GM18867 (cell line): Measurements from ENCODE around the gene ALG8.

ENCODE experiments used
- ATAC-seq: cut with Tn5 transposase; IDR thresholded peaks from one replicate; pipeline ENCODE4 v1.9.1; 2021; ENCODE audit warnings: mild to moderate bottlenecking, moderate library complexity; ENCODE audit not compliant: unreplicated experiment

ALG8 gene

DNA sequence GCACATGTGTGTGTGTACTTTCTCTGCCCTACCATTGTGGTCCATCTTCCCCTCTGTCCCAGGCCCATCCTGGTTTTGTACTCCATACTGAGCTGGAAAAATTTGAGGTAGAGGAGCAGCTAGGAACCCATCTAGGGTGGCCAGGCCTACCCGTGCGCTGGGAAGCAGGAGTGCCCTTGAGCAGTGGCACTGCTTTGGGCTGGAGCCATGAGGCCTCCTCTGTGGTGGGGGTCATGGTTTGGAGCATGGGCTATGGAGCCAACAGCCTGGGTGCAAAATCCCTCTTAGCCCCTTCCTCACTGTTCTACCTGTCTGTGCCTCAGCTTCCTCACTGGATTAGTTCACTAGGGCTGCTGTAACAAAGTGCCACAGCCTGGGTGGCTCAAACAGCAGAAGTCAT lies 21.9 kb upstream of the ALG8 start:
- ATAC-seq: no peak

DNA sequence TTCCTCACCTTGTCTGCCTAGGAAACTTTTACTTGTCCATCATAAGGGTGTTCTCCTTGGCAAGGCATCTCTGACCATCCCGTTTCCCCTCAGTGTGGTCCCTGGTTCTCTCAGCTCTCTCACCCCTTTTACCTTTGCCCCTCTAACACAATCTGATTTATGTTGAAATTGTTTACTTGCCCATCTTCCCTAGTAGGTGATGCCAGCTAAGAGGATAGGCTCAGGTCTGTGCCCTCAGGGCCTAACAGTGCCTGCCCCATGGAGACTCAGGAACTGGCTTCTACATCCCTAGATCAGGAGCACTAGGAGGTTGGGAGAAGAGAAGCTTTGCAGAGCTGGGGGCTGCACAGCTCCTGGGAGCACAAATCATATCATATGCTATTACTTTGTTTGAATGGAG lies 21.1 kb upstream of the ALG8 start:
- ATAC-seq: no peak

DNA sequence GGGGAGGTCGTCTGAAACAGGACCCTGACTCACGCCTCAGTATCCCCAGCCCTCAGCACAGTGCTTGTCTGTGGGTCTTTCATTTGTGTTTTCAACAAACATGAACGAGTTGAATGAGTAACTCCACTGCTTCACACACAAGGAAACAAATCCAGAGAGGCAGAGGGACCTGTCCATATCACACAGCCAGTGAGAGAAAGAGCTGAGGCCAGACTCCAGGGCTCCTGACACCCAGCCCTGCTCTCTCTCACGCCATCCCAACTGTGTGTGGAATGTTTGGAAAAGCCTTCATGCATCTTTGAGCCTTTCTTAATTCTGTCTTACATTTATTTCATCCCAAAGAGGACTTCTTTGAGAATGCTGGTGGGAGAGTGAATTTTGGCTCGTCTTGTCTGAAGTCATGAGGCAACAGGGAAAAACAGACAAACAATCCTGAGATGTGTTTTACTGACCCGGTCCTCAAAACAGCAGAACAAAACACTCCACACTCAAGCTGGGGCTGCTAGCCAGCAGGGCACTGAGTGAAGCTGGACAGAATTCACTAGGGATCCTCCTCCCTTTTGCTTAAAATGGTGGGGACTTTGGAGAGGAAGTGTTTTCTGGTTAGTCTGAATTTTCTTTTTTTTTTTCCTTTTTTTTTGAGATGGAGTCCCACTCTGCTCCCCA lies 19.7 kb upstream of the ALG8 start:
- ATAC-seq: no peak

DNA sequence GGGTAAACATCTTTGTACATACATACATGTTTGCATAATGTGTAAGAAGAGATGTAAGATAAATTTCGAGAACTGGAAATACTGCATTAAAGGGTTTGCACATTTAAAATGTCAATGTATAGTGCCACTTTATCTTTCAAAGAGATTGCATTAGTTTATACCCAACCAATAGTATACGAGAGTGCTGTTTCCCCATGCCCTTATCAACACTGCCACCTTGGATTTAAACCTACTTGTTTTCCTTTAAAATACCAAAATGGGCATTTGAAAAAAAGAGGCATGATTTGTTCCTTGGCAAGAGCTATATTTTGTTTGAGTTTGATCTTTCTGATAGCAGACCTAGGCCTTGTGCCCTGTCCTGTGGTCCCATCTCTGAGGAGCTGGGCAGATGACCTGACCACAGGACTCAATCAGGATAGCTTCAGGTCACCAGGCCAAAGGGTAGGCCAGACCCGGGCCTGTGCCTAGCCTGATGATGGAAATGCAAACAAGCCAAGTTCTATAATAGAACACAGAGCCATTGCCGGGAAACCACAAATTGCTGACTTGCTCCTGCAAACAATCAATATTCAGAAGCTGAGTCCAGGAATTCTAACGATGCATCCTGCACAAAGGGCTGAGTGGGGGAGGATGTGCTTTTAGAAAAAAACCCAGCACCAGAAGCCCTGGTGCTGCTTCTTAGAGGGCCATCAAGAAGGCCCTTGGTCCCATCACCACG lies 16.9 kb upstream of the ALG8 start:
- no peak for ATAC-seq

DNA sequence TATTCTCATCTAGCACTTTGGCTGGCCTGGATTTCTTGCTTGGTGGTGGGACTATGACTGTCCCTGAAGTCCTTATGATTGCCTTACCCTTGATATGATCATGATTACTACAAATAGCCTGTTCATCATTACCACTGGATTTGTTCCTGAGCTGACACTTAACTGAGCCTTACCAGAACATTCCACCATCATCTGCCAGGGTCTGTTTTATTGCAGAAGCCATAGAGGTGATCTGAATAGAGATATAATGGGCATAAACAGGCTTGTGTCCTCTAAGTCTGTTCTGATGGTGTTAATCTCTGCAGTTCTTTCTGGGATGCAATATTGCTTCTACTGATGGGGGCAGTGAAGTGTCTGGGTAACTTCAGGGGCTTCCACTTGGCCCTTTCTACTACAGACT lies 12.4 kb upstream of the ALG8 start:
- ATAC-seq: no peak

DNA sequence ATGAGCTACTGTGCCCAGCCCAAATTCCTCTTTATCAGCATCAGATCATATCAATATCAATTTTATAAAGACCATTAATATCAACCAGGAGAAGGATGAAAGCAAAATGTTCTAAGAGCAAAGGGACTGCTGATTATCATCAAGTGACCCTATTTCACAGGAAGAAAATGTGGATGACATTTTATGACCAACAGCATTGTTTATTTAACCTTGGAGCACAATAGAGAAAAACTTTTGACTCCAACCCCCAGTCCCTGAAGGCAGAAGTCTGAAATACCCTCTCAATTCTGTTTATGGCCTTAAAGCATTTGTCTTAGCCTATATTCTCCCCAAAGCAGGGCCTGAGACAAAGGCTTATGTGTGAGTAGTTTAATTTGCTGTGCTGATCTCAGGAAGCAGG lies 11.3 kb upstream of the ALG8 start:
- ATAC-seq: no peak

DNA sequence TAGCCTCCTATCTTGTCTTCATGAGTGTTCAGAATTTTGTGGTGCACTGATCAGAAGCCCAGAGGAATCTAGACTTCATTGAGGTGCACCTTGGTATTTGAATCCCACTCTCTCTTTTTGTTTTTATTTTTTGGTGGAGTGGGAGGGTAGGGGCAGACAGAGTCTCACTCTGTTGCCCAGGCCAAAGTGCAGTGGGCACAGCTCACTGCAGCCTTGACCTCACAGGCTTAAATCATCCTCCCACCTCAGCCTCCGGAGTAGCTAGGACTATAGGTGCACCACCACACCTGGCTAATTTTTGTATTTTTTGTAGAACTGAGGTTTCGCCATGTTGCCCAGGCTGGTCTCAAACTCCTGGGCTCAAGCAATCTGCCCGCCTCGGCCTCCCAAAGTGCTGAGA lies 10.9 kb upstream of the ALG8 start:
- no peak for ATAC-seq

DNA sequence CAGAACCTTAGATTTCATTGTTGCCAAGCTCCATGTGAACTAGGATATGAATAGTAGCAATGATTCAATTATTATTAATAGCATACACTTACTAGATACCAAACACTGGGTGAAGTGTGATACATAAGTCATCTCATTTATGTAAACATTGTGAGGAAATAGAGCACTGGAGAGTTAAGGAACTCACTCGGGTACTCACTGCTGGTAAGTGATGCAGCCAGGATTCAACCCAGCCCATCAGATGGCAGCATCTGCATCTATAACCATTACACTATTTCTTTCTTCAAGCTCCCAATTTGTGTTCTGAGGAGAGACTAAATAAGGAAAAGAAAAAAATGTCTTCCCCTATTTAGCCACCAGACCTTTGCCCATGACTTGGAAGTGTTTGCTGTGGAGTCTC lies 10.2 kb upstream of the ALG8 start:
- ATAC-seq: no peak

DNA sequence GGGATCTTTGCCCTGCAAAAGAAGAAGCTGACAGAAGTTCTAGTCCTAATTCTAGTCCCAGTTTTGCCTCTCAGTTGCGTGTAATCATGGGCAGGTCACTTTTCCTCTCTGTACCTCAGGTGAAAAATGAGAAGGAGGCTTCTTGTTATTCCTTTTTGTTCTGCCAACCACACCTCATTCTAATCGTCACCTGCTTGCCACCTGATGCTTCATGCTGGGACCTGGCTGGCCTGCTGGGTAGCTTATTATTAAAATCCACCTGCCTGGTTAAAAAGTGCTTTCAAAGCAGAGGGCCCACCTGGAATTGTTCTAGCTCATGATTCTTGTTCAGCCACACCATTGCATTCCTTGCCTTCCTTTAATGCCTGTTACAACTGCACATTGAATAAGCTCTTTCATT lies 8.4 kb upstream of the ALG8 start:
- ATAC-seq: no peak

DNA sequence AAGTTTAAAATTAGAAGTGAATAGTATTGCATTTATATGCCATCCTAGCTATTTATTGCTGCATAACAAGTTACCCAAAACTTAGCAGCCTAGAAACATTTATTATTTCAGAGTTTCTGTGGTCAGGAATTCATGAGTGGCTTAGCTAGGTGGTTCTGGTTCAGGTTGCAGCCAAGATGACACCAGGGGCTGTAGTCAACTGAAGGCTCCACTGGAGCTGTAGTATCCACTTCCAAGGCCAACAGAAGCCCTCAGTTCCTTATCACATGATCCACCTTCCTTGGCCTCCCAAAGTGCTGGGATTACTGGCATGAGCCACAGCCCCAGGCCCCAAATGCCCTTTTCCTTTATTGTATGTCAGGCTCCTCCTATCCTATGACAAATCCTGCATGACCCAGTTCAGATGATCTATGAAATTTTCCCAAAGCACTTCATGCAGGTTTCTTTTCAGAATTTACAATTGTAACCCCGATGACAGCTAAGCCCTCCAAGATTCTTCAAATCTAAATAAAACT lies 6.1 kb upstream of the ALG8 start:
- ATAC-seq: no peak

DNA sequence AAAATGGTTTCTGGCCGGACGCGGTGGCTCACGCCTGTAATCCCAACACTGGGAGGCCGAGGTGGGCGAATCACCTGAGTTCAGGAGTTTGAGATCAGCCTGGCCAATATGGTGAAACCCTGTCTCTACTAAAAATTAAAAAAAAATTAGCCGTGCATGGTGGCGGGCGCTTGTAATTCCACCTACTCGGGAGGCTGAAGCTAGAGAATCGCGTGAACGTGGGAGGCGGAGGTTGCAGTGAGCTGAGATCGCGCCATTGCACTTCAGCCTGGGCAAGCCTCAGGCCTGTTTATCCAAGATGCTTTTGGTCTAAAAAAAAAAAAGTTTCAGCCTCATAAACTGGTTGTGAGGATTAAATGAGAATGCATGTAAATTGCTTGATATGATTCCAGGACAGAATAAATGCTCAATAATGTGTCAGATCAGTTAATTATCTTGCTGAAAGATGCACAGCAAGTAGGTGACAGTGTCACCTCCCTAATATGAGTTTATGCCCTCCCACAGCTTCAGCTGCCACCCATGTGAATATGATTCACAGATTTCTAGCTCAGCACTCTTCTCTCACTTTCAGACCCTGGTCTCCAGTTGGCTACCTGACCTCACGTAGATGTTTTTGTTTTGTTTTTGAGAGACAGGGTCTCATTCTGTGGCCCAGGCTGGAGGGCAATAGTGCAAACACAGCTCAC lies 1.1 kb upstream of the ALG8 start:
- no peak for ATAC-seq

DNA sequence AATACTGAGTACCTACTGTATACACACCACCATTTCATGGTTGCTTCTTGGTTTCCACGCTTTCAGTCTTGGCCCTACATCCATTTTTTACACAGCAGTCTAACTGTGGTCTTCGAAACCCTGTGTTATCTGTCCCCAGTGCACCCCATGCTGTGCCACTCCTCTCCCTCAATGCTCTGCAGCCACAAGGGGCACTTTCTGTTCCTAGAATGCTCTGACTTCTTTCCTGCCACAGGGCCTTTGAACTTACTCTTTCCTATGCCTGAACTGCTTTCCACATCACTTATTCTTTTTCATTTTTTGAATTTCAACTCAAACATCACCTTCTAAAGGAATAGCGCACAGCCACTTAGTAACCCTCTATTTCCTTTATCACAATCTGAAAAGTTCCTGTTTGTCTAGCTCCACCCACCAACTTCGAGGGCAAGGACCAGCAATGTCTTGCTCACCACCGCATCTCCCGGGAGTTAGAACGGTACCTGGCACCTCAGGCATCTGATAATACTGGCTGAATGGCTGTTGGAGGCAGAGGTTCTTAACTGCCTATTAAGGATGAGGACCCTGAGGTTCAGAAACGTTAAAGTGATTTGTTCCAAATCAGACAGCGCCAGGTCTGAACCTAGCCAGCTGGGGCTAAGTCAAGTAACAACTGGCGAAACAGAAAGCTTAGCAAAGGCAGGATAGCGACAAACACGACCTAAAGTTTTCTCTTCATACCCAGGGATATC lies 568 bp downstream of the ALG8 start:
- peak; percentile 29 for ATAC-seq

DNA sequence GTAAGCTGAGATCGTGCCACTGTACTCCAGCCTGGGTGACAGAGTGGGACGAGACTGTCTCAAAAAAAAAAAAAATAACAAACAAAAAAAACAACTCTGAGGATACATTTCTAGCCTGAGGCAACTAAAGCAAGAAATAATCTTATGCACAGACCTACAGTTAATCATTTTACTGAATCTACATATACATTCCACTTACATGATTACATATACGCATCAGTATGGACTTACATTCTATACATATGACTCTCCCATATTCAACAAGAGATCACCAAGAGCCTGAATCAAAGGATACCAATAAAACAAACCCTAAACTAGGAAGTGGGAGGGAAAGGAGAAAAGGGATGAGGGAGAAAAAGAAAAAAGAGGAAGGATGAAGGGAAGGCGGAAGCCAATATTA lies 1.1 kb downstream of the ALG8 start:
- no peak for ATAC-seq

DNA sequence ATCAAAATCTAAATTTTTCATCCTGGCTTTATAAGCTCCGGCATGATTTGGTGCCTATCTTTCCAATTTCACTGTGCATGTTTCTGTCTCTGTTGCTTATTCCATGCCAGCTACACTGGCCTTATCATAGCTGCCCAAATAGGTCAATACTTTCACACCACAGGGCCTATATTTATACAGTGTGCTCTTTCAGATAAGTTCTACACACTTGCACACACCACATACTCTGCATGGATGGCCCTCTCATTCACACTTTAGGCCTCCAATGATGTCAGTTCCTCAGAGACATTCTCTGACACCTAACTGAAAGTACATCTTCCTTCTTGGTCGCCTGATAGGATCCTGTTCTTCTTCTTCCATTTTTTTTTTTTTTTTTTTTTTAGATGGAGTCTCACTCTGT lies 7.0 kb downstream of the ALG8 start:
- ATAC-seq: peak; percentile 66

DNA sequence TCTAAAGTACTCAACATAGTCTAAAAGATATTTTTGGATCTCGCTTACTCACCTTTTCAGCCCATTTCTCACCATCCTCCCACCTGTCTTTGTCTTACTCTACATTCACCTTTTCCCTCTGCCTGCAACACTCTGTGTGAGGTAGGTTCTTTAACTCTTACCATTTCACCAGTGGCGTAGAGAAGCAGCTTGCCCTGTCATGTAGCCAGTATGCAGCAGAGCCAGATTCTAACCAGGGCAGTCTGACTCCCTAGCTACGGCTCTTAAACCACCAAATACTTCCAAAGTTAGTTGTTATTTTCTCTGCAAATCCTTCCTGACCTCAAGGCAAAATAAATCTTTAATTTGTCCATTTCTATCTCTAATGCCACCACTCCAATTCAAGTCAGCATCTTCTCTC lies 7.5 kb downstream of the ALG8 start:
- no peak for ATAC-seq

DNA sequence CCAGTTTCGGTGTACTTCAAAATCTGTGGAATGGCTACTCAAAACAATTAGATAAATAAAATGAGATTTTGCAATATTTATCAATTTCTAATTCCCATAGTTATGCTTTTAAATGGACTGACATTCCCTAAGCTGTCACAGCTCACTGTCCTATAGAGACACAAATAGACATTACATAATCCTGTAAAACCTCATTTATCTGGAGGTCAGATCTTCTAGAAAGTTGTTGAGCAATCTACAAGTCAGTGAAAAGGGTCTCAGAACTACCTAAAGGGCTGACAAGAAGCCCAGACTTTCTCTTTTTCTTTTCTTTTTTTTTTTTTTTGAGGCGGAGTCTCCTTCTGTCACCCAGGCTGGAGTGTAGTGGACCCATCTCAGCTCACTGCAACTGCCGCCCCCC lies 12.0 kb downstream of the ALG8 start:
- no peak for ATAC-seq

DNA sequence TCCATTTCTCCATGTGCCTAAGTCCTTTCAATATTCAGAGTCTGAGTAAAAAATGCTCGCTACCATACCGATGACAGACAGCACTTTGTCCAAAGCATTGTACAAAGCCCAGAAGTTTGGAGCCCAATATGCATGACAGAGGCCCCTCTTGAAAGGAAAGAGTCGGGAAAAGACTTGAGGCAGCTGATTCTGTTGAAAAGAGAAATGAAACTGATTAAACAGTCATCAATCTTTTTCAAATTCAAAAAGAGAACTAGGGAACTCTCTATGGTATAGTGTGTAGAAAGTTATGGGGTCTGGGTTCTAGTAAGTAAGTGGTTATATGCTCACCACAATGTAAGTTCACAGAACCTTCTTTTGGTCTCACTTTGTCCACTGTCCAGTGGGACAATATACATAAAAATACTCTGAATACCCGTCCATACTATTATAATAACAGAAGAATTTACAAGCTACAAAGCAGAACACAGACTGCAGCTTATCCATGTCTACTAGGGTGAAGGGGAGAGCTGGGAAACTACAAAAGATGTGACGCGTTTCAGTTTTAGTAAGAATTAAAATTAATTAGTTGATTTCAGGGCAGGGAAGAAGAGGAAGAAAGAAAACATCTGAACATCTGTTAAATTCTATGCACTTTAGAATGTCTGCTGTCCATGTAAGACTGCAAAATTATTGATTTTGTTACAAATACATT lies 26.7 kb downstream of the ALG8 start:
- peak; percentile 86 for ATAC-seq

DNA sequence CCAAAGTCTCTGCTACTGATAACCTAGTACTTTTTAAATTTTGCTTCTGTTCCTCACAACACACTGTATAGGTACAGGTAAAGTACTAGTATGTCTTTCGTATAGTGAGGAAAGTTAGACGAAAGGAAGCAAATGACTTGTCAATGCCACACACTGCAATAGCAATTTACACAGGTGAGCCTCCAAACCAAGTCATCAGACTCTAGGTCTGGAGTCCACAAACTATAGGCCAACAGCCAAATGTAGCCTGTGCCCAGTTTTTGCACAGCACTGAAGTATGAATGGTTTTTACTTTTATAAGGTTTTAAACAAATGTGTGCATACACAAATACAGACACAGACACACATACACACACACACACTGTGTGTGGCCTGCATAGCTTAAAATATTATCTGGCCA lies 28.1 kb downstream of the ALG8 start:
- no peak for ATAC-seq

DNA sequence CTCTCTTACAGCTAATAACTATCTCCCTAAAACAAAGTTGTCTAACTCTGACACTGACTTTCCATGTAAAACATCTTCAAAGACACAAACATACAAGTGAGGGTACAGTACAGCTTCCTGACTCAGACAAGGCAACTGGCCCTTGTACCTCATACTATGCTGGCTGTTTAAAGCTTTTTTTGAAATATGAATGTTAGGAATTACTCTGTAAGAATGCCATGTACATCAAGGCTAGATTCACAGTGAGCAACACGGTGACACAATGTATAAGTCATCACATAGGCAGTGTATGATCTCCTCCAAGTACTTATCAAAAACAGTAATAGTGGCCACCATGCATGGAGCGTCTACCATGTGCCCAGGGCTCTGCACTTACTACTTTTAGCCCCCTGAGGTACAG lies 28.6 kb downstream of the ALG8 start:
- ATAC-seq: no peak

DNA sequence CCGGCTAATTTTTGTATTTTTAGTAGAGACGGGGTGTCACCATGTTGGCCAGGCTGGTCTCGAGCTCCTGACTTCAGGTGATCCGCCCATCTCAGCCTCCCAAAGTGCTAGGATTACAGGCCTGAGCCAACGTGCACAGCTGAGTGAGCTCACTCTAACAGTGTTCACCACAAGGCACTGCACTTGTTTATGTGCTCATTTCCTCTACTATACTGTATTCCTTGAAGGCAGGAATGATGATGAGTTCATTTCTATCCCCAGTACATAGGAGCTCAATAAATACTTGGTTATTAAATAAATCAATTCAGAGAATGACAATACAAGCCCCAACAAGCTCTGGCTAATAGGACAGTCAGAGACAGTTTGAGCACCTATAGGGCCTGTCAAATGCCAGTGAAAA lies 29.1 kb downstream of the ALG8 start:
- ATAC-seq: no peak
